ENCODE results near the gene SLC35F4.
"Not testable (repeated sequence)": the region's sequence is repeated elsewhere in the genome, so short reads cannot be mapped to it uniquely, and the experiment has no call there.

SLC35F4 gene

GRCh38 chr14:57864659-57865058 lies 1.2 kb downstream of the SLC35F4 start:
- no peaks in the 10 kb centered on the region for H3K9me3 ChIP-seq
- intact Hi-C loops (cut with DNase I; ENCODE audit: low total_unique reads), result no loop called here
- DNase-seq, result no peak
- TF ChIP-seq CTCF (IDR thresholded peaks at IDR 0.05), result no peak
- peaks cover 0 to 20% (median 16%) of the 10 kb centered on the region in 4 donors for H3K4me1 ChIP-seq
- H3K27me3 ChIP-seq, result peaks cover 6 to 42% of the 10 kb centered on the region in 2 donors
- H3K27ac ChIP-seq, result no peak overlapping the region
- H3K4me3 ChIP-seq, result no peak overlapping the region
- no peaks in the 10 kb centered on the region for H3K36me3 ChIP-seq

- Histone ChIP-seq H3K9me3 (no peaks in the 10 kb centered on the region), H3K27ac (no peak overlapping the region), H3K4me3 (no peak overlapping the region), H3K36me3 (no peaks in the 10 kb centered on the region), H3K4me1 (peaks cover 0 to 20% (median 16%) of the 10 kb centered on the region in 4 donors), H3K27me3 (peaks cover 6 to 42% of the 10 kb centered on the region in 2 donors)
- DNase-seq, result no peak
- TF ChIP-seq CTCF (IDR thresholded peaks at IDR 0.05), result no peak
- intact Hi-C loops (cut with DNase I; ENCODE audit: low total_unique reads), result no loop called here
These were observed 2.4 kb downstream of the SLC35F4 start for GRCh38 chr14:57863471-57863870.

GRCh38 chr14:57855666-57856065 lies 10.2 kb downstream of the SLC35F4 start:
- H3K27ac ChIP-seq; intact Hi-C loops (cut with DNase I; ENCODE audit: low total_unique reads); H3K36me3 ChIP-seq; DNase-seq; H3K27me3 ChIP-seq; H3K4me1 ChIP-seq; H3K4me3 ChIP-seq; H3K9me3 ChIP-seq: not testable (repeated sequence)

- no peak overlapping the region for H3K4me3 ChIP-seq
- peaks cover 0 to 3% of the 10 kb centered on the region in 2 donors for H3K27me3 ChIP-seq
- H3K27ac ChIP-seq, result no peak overlapping the region
- no peak for TF ChIP-seq CTCF (IDR thresholded peaks at IDR 0.05)
- H3K4me1 ChIP-seq, result no peaks in the 10 kb centered on the region
- H3K36me3 ChIP-seq, result no peaks in the 10 kb centered on the region
- H3K9me3 ChIP-seq, result peaks cover 0 to 5% (median 0%) of the 10 kb centered on the region in 3 donors
- no peak for DNase-seq
- intact Hi-C loops (cut with DNase I; ENCODE audit: low total_unique reads), result no loop called here
These were observed 11.3 kb downstream of the SLC35F4 start for GRCh38 chr14:57854571-57854970.

- DNase-seq, result no peak
- intact Hi-C loops (cut with DNase I; ENCODE audit: low total_unique reads), result no loop called here
- Histone ChIP-seq H3K27me3 (peaks cover 0 to 3% of the 10 kb centered on the region in 2 donors), H3K27ac (no peak overlapping the region), H3K36me3 (no peaks in the 10 kb centered on the region), H3K4me1 (peaks cover 0 to 18% (median 0%) of the 10 kb centered on the region in 4 donors), H3K4me3 (no peak overlapping the region), H3K9me3 (peaks cover 0 to 5% (median 0%) of the 10 kb centered on the region in 3 donors)
- no peak for TF ChIP-seq CTCF (IDR thresholded peaks at IDR 0.05)
These were observed 14.5 kb downstream of the SLC35F4 start for GRCh38 chr14:57851354-57851753.

GRCh38 chr14:57848786-57849185 lies 17.1 kb downstream of the SLC35F4 start:
- Histone ChIP-seq H3K27me3 (no peaks in the 10 kb centered on the region), H3K4me1 (peaks cover 0 to 27% (median 5%) of the 10 kb centered on the region in 4 donors), H3K9me3 (no peaks in the 10 kb centered on the region), H3K4me3 (no peak overlapping the region), H3K36me3 (no peaks in the 10 kb centered on the region), H3K27ac (no peak overlapping the region)
- intact Hi-C loops (cut with DNase I; ENCODE audit: low total_unique reads), result no loop called here
- no peak for DNase-seq
- no peak for TF ChIP-seq CTCF (IDR thresholded peaks at IDR 0.05)
